CD4-positive, alpha-beta T cell treated with Interleukin-15 for 1 hour (primary cell): ENCODE measurements around the gene ATP9A.
"Not testable (repeated sequence)": the region's sequence is repeated elsewhere in the genome, so short reads cannot be mapped to it uniquely, and the experiment has no call there.

Source experiments
- DNase-seq: peaks from one replicate; pipeline ENCODE4 v3.0.0-alpha.2; 2020

Gene ATP9A

DNA sequence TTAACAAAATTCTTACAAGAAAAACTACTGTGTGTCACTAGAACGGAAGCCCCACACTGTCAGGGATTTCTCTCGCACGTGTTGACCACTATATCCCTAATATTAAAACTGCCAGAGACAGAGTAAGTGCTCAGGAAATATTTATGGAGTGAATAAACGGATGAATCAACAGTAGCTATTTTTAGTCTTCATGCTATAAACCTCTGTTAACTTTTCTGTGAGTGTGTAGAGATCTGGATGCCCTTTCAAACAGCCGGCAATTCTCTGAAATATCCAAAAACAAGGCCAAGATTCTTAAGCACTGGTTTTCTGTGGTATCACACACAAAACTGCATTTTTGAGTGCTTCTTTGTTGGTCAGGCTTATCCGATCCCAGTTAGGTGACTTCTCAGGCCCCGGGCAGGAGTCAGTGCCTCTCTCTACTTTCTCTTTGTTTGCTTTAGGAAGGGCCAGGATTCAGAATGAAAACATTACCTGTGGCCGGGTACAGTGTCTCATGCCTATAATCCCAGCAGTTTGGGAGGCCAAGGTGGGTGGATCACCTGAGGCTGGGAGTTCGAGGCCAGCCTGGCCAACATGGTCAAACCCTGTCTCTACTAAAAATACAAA, 15.7 kb downstream of the ATP9A start:
- no peak for DNase-seq

DNA sequence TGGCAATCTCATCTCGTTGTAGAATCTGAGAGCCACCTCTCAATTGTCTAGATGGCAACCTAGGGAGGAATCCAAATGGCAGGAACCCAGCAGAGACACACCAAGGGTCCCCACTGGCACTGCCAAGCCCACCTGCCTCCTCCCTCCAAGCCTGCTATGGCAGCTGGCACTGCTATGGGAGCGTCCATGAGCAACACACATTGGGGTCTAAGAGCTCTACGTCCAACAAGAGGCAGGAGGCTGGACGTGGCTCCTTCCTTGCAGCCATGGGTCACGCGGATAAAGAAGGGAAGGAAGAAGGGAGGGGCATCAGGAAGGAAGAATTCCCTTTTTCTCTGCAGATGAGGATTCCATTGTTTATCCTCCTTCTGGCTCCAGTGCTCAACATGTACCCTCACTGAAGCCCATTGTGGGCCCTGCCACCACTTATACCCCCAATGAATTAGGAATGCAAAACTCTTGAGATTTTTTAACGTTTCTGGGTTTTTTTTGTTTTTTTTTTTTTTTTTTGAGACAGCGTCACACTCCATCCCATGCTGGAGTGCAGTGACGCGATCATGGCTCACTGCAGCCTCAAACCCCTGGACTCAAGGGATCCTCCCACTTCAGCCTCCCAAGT, 17.3 kb downstream of the ATP9A start:
- DNase-seq: no peak

DNA sequence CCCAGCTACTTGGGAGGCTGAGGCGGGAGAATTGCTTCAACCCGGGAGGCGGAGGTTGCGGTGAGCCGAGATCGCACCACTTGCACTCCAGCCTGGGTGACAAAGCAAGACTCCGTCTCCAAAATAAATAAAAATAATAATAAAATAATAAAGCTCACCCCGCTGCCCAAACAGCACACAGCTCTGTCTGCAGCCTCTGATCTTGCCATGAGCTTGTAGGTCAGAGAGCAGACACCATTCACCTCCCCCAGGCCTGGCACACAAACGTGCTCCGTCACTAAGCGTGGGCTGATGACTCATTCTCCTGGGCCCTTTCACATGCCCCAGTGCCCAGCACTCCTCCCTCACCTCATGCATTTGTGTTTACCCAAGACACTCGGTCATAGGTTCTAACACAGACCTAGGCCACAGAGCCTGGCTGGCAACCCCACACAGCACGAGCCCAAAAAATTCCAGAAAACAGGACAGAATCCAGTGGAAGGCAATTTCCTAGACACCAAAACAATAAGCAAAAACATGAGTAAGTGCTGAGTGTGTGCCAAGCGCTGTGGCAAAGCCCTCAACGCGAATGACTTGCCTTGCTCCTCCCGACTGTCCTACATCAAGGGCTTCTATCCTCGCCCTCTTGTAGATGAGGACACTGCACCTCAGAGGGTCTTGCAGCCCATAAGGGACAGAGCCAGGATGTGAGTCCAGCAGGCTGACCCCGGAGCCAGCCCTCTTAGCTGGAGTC, 18.0 kb downstream of the ATP9A start:
- no peak for DNase-seq

DNA sequence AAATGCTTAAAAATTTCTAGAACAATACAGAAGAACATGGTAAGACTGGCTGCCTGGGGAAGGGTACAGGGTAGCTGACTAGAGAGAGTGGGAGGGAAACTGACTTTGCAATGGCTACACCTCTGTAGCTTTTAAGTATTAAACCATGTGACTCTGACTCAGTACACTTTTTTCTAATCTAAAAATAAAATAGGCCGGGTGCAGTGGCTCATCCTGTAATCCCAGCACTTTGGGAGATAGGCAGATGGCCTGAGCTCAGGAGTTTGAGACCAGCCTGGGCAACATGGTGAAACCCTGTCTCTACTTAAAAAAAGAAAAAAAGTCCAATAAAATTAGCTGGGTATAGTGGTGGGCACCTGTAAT, 18.5 kb downstream of the ATP9A start:
- DNase-seq: no peak

DNA sequence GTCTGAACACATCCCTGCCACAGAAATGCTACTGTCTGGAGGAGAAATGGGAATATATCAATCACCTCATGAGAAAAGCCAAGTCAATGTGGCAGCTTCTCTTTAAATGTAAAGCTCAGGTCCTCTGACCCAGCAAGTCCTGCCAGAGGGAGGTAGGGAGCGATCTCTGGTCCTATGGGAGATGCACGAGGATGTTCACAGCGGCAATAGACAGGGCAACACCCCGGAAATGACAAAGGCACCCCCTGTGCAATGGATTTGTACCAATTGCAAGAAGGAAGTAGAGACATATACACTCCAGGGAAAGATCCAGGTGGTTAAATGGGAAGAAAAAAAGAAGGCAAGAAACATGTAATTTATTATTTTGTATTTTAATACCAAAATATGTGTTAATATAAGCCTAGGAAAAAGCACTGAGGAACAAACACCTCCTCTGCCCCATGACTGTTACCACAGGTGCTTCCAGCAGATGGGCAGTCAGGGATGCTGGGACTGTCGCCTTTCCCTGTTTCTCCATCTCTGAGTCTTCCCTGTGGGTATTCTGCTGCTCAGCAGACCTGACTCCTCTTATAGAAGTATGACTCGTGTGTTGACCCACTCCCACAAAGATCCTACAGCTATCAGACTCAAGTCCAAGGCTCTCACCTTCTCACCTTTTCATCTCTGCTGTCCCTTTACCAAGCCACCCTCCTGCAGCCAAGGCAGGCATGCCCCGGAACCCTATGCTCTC, 20.8 kb downstream of the ATP9A start:
- no peak for DNase-seq

DNA sequence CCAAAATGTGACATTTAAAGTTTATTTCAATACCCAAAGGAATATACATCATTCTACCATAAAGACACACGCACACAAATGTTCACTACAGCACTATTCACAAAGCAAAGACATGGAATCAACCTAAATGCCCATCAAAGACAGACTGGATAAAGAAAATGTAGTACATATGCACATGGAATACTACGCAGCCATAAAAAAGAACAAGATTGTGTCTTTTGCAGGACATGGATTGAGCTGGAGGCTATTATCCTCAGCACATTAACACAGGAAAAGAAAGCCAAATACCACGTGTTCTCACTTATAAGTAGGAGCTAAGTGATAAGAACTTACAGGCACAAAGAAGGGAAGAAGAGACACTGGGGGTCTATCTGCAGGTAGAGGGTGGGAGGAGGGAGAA, 22.4 kb downstream of the ATP9A start:
- DNase-seq: no peak

DNA sequence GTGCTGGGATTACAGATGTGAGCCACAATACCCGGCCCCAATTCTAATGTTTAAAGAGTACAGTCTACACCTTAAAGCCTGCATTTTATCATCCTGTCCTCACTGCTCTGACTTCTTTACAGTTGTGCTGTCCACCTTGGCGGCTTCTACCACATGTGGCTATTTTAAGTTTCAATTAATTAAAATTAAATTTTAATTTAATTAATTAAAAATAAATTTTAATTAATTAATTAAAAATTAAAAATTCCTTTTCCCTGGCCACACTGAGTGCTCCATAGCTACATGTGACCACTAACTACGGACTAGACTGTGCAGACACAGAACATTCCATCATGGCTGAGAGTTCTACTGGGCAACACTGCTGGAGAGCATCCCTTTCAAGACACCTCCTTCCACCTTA, 27.4 kb downstream of the ATP9A start:
- no peak for DNase-seq

DNA sequence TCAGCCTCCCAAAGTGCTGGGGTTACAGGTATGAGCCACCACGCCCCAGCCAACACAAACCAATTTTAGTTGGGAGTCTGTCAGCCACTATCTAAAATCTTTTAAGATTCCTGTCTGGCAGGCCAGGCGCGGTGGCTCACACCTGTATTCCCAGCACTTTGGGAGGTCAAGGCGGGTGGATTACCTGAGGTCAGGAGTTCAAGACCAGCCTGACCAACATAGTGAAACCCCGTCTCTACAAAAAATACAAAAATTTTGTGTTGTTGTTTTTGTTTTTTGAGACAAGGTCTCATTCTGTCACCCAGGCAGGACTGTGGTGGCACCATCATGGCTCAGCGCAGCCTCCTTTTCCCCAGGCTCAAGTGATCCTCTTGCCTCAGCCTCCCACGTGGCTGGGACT, 27.9 kb downstream of the ATP9A start:
- DNase-seq: not testable (repeated sequence)

DNA sequence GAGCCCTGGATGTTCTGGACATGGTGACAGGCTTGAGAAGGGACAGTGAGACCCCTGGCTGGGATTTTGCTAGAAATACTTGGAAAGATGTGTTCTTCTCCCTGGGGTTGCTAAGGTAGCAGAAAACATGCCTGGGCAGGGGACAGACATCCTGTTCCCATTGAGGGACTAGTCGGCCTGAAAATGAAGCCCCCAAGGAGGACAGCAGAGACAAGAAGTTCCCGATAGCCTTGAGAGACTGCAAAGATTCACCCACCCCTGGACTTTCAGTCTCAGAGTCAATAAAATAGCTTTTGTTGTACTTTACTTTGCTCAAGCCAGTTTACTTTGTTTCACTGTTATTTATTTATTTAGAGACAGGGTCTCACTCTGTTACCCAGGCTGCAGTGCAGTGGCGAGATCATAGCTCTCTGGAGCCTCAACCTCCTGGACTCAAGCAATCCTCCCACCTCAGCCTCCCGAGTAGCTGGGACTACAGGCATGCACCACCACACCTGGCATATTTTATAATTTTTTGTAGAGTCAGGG, 28.4 kb downstream of the ATP9A start:
- no peak for DNase-seq

DNA sequence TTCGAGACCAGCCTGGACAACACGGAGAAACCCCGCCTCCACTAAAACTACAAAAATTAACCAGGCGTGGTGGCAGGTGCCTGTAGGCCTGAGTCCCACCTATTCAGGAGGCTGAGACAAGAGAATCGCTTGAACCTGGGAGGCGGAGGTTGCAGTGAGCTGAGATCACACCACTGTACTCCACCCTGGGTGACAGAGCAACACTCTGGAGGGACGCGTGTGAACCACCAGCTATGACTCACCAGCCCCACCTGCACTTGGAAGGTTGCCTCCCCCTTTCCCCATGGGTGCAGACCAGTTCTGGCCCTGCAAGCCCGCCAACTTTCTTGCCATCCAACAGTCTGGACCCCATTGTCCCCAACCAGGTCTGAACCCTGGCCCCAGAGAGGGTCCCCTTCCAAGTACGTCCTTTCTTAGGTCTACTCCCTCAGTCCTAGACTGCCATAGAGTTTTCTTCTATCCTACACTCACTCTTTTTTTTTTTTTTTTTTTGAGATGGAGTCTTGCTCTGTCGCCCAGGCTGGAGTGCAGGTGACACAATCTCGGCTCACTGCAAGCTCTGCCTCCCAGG, 29.2 kb downstream of the ATP9A start:
- no peak for DNase-seq

DNA sequence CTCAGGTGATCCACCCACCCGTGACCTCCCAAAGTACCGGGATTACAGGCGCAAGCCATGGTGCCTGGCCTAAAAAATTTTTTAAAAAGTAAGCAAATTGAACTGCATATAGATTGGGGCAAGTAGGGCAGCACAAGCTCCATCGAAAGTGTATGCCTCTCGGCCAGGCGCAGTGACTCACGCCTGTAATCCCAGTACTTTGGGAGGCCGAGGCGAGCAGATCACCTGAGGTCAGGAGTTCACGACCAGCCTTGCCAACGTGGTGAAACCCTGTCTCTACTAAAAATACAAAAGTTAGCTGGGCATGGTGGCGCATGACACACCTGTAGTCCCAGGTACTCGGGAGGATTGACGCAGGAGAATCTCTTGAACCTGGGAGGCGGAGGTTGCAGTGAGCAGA, 29.9 kb downstream of the ATP9A start:
- not testable (repeated sequence) for DNase-seq

DNA sequence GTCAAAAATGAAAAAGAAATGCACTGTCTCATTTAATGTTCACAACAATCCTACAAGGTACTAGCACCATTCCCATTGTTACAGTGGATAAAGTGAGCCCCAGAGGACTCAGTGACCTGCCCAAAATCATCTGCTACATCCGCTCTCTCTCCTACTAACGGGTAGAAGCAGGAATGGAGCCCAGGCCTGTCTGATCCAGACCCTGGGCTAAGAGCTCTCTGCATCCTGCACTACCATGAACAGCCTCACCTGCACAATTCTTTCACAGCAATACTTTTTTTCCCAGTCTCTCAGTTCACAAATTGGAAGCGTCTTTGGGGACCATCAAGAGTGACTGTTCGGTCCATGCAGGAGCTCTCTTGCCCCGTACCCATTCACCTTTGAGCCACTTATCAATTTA, 31.2 kb downstream of the ATP9A start:
- no peak for DNase-seq

DNA sequence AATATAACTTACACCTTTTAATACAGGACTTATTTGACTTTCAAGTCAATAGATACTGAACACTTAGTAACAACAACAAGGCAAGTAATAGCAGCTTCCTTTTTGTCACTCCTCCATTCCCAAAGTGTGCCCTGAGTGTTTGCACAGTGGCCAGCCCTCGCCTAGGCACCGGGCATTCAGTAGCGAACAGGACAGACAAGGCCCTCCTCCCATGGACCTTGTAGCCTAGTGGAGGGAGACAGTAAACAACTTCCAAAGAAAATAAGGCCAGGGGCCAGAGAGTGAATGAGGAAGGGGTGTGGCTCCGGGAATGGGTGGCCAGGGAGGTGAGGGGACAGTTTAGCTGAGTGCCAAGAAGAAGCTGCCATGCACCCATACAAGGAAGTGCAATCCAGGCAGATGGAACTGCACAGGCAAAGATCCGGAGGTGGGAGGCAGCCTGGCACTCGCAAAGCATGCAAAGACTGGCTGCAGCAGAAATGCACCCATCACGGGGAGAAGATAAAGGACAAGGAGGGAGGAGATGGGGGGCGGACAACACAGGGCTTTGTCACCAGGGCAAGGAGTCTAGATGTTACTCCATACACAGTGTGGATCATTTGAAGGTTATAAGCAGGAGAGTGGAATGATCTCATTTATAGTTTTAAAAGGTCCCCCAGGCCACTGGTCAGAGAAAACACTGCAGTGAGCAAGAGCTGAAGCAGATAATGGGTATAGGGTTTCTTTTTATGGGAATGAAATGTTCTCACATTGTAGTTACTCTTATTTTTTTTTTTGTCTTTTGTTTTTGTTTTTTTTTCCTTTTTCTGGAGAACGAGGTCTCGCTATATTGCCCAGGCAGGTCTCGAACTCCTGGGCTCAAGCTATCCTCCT, 32.2 kb downstream of the ATP9A start:
- DNase-seq: no peak

DNA sequence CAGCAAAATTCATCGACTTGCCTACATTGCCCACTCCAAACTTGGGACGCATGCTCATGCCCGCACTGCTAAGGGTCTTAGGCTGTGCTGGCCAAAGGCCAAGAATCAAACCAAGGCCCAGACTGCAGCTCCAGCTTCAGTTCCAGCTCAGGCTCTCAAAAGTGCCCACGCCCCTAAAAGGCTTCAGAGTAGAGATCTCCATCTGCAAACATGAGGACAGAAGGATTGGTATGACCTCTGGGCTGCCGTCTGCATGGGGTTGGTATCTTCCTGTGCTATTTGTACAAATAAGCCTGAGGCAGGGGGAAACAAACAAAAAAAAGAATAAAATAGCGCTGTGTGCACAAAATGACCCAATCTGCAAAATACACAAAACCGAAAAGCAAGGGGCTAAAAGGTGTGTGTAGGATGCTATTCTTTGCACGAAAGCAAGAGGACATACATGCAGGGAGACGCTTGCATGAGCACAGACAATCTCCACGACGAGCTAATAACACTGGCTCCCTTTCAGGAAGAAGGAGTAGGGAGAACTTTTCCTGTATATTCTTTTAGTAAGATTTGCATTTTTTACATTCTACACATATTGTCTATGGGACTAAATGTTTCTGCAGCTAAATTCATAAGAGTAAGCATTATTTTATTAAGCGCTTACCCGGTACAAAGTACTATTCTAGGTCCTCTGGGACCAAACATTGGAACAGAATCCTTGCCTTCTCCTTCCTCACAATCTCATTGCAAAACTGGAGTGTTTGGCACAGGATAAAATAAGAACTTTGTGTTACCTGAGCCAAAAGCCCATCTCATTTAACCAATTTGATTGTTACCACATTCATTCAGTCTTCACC, 33.1 kb downstream of the ATP9A start:
- DNase-seq: no peak

DNA sequence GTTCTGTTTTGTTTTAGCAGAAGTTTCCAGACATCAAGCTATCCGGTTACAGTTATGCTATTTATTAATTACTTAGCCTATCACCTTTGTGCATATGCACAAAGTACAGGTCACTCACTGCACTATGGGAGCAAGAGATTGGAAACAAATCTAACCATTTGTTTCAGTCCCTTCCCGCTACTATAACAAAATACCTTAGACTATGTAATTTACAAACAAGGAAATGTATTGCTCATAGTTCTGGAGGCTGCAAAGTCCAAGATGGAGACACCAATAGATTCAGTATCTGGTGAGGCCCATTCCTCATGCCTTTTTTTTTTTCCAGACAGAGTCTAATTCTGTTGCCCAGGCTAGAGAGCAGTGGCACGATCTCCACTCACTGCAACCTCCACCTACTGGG, 35.1 kb downstream of the ATP9A start:
- DNase-seq: no peak

DNA sequence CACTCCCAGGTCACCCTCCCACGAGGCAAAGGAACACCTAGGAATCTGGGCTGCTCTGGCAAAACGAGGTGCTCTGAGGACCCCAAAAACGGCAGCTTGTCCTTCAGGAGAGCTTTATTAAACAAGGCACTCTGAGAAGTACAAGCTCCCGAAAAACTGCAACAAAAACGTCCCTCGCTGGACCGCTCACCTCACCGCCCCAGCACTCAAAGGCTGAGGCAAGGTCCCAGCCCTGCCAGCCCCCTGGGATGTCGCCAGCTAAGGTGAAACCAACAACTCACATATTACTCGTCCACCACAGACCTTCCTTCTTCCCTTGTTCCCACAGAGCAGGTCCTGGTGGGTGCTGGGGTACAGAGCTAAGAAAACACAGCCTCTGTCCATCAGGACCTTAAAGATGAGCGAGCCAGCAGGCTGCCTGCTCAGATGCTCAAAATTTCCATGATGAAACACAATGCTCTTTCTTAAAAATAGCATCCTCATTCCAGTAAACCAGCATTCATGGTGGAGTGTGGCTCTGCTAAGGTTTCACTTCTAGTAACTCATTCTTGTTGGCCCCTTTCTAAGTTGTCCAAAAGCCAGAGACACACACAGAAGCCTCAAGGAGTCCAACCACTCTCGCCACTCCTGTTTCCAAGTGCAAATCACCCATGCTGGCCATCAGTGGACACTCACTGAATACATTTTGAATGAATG, 35.9 kb downstream of the ATP9A start:
- DNase-seq: no peak

DNA sequence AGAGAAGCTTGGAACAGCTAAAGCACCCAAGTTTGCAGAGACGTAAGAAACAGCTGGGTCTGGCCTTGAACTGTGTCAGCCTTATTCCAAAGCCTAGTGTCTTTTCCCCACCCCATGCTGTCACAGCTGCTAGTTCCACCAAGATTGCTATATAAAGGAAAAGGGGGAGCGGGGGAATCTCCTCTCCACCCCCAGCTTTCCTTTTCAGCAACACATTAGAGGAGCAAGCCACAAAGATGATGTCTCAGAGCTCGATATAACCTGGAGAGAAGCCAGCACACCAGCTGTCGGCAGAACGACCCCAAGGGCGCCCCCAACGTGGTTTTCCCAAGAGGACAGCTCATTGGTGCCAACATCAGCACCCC, 36.5 kb downstream of the ATP9A start:
- DNase-seq: no peak

DNA sequence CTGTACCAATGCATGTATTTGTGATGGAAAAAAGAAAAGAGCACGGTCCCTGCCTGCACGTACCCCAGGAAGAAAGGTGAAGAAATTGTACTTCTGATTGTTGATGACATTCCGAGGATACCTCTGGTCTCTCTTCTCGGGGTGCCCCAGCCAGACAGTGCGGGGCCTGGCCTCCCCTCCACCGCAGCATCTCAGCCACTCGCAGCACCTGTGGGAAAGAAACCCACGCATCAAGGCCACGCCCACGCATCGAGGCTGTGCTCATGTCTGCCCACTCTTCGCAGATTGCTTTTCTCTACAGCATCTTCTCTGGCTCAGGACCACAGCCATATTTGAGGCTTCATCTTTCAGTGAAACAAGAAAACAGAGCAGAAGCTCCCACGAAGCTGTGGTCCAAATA, 38.4 kb downstream of the ATP9A start:
- no peak for DNase-seq

DNA sequence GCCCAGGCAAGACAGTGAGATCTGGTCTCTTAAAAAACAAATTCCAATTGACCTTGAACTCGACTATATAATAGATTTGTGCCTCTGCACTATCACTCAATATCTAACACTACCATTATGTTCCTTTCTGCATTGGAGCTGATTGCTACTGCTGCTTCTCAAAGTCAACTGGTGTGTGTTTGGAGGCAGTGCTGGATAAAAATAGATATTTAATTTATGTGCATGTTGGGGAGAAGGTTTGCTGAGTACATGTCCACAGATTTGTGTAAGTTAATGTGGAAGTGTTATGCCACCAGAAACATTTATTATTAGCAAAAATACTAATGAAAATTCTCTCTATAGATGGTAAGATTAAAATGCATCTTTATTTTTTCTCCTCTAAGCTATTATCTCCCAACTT, 39.5 kb downstream of the ATP9A start:
- DNase-seq: no peak

DNA sequence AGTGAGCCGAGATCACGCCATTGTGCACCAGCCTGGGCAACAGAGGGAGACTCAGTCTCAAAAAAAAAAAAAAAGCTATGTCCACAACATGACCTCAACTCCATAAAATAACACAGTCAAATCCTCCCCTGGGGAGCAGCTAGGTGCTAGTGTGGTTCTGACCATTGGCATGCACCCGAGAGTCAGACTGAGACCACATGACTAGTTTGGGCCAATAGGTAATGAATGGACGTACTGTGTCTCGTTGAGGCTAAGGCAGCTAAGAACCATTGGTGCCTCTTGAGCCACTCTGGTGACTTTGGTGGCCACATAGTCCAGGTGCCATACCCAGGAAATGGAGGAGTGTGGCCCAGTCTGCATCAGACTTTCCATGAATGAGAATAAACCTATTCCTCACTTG, 40.3 kb downstream of the ATP9A start:
- DNase-seq: no peak
